GM18517 (cell line): Measurements from ENCODE around the gene AUH.

Source experiments
- ATAC-seq: cut with Tn5 transposase; IDR thresholded peaks from one replicate; pipeline ENCODE4 v1.9.1; 2021; ENCODE audit warnings: mild to moderate bottlenecking, moderate library complexity; ENCODE audit not compliant: unreplicated experiment

Gene AUH

GRCh38 chr9:91340395-91340967 lies 21.2 kb downstream of the AUH start:
- no peak for ATAC-seq

DNA sequence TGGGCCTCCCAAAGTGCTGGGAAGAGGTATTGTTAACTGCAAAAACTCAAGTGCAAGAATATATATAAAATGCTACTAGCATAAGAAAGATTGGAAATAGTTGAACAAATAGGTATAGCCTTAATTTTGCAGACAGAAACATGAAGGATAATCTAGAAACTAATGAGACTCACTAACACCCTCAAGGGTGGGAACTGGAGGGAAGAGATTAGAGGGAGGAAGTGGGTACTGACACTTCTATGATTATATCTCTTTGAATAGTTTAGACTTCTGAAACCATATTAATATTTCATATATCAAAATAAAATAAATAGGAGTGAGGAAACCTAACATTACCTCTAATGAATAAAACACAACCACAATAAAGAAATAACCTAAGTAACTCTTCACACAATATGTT lies 23.0 kb downstream of the AUH start:
- no peak for ATAC-seq

DNA sequence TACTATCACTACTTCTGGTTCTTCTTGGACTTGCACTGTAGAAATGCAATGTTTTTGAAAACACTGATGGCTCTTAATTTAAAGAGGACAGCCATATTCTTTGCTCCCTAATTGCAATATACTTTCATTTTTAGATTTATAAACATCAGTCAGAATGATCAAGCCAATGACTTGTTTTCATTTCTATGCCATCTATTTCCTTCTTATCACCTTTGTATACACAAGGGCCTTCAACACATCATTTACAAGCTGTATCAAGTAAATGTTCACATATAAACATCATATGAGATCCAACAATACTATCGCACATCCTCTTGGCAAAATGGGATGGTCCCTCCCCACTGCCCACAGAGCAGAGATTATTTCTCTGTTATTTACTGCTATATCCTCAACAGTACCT lies 24.9 kb downstream of the AUH start:
- no peak for ATAC-seq

- no peak for ATAC-seq
Measured at GRCh38 chr9:91334053-91334452, 27.7 kb downstream of the AUH start.

- ATAC-seq = no peak
Measured at GRCh38 chr9:91333551-91333950, 28.2 kb downstream of the AUH start.

DNA sequence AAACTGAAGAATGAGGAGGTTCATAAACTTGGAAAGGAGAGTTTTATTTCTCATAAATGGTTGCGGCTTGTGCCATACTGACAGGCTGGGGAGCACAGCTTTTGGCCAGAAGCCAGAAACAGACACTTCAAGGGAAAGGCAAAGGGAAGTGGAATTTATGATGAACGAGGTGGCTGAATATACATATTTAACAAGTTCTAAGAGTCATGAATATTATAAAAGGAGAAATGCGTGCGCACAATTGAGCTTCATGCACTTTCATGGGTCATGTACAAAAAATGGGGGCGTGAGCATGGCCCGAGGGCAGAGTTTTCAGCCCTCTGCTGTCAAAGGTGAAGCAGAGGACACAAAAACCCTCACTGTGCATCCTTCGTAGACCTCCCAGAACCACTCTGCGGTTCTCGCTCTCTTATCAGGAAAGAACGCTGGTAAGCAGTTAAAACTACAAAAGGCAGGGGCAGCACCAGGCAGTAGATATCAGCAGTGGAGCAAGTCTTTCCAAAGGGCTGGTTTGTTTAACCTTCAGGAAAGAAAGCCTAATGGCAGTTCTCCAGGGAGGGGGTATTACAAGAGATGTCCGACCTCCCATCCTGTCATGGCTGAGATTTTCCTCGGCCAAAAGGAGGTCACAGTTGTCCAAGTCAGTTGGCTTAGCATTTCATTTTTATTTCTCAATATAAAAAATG lies 29.0 kb downstream of the AUH start:
- no peak for ATAC-seq

DNA sequence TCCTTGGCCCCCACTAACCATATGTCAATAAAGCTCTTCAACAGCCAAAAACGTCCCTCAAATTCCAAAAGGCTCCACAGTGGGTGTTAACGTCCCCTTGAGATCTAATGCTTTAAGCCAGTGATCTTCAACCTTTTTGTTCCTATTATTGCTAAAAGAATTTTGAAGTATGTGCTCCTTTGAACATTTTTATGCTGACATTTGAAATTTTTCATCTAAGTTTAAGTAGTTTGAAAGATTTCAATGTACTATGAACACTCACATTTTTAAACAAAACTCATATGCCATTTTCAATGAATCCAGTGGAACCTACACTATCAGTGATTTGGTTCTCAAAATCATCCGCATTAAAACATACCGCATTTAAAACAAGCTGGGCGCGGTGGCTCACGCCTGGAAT lies 29.9 kb downstream of the AUH start:
- no peak for ATAC-seq

- ATAC-seq = no peak
Measured at GRCh38 chr9:91328186-91328585, 33.5 kb downstream of the AUH start.

DNA sequence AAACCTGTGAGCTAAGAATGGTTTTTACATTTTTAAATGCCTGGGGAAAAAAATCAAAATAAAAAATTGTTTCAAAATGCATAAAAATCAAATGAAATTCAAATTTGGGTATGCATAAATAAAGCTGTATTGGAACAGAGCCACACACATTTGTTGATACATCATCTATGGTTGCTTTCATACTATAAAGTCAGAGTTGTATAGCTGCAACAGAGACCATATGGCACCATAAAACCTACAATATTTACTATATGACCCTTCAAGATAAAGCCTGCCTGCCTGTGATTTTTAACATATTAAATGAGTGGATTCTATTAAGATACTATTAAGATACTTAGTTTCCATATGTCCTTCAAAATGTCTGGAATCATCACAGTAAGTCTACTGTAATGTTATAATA lies 40.0 kb downstream of the AUH start:
- no peak for ATAC-seq

- ATAC-seq = no peak
Measured at GRCh38 chr9:91320299-91320698, 41.4 kb downstream of the AUH start.

- ATAC-seq = no peak
Measured at GRCh38 chr9:91316093-91316492, 45.6 kb downstream of the AUH start.

- ATAC-seq = no peak
Measured at GRCh38 chr9:91315191-91315590, 46.5 kb downstream of the AUH start.

DNA sequence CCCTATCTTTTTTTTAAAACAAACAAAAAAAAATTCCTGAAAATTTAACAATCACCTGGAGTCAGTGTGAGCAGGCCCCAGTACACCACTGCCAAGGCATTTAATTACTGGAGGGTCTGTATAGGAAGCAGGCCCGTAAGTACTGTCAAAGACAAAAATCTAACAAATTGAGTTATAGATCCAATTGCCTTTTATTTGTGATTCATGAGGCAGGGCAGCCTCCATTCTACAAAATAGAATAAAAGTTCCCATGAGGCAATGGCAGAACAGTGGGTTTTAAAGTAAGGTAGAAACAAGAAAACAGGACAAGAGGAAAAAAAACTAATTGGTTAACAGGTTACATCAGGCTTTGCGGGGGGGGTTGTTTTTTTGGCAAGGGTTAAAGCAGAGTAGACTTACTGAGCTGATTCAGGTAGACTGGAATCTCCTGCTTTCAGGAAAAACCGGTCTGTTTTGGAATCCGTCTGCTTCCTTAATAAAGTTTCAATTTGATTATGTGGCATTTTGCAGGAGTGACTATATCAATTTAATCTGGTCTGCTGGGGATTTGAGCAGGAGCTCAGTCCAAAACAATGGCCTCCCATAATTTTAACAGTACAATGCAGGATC lies 48.9 kb downstream of the AUH start:
- no peak for ATAC-seq

DNA sequence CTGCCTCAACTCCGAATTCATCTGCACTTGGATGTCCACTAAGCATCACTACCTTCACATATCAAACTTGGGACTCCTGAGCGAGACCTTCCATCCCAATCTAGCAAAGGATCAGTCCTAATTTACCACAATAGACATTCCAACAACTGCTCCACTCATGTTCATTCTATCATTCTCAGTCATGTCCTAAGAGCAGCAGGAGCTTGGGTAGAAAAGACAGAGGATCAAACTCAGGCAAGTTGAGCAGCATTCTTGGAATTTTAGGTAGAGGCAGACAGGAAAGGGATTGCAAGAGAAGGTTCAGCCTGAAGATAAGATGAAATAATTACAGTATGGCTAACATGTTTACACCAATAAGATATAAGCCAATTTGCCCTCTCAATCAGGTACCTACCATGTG lies 51.7 kb downstream of the AUH start:
- no peak for ATAC-seq

DNA sequence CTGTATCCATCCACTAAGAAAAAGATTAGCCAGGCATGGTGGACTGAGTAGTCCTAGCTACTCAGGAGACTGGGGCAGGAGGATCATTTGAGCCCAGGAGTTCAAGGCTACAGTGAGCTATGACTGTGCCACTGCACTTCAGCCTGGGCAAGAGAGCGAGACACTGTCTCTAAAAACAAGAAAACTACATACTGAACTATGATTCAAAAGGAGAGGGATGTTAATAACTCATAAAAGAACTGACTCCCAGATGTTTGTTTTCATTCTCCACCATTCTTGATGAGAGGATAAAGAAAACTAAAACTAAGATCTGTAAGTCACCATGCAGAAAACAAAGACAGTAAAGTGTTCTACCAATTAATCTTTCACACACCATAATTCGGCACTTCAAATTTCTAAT lies 53.5 kb downstream of the AUH start:
- no peak for ATAC-seq

DNA sequence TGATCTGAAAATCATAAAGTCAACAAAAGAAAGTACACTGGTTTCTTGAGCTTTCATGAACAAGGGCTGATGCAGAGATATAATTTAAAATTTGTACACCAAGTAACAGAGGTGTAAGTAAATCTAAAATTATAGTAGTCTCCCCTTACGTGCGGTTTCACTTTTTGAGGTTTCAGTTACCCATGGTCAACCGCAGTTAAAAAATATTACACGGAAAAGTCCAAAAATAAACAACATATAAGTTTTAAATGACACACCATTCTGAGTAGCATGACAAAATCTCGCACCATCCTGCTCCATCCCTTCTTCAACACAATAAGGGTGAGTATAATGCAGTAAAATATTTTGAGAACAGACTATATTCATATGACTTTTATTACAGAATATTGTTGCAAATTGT lies 54.4 kb downstream of the AUH start:
- ATAC-seq = no peak

DNA sequence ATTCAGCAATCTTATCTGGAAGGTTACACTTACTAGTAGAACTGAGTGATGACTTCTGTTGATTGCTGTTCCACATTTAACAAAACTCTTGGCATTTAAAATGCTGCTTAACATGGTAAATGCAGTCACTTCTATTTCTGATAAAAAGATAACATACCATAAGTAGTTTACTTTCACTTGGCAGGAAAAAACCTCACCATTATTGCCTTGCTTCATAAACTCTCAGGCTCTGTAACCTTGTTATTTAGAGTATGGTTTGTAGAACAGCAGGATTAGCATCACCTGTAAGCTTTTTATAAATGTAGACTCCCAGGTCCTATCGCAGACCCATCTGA lies 55.5 kb downstream of the AUH start:
- no peak for ATAC-seq

GRCh38 chr9:91305596-91306295 lies 56.0 kb downstream of the AUH start:
- ATAC-seq = no peak

GRCh38 chr9:91303741-91304415 lies 57.8 kb downstream of the AUH start:
- ATAC-seq = no peak

- ATAC-seq = no peak
Measured at GRCh38 chr9:91302831-91303230, 58.9 kb downstream of the AUH start.

DNA sequence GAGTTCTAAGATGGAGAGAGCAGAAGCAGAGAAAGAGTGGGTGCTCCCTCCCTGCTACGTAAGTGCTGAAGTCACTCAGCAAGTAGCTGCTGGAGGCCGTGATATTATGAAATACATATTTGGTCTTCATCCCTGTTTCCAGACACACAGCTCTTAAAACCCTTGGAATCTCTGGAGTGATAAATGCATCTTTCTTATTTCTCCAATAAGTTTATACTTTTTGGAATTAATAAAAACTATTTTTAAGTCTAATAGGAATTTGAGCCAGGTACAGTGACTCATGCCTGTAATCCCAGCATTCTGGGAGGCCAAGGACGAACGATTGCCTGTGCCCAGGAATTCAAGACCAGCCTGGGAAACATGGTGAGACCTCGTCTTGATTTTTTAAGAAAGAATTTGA lies 60.6 kb downstream of the AUH start:
- no peak for ATAC-seq

- no peak for ATAC-seq
Measured at GRCh38 chr9:91298311-91298710, 63.4 kb downstream of the AUH start.
